Posterior vena cava (tissue), 2 donors: ENCODE measurements around the gene SYNE2. TPM values are rescaled to one million over a fixed set of nuclear protein-coding genes. Genes with fewer than 3 reads are reported as not detected.

Experiments used
- DNase-seq: peaks from one replicate; pipeline ENCODE4 v3.0.0-alpha.2; 2020; ENCODE audit warnings: low spot score
- intact Hi-C, 2 donors: fragments of 100-400 bp; cut with DNase I; formaldehyde crosslinking; loops; one replicate each; pipeline versions ENCODE4 v1.14.1 to v1.14.2; 2022 to 2023
- microRNA-seq, 2 donors: library from miRNA; unstranded; fragments of <30 nt; microRNA quantifications; one replicate each; pipeline ENCODE4 v1.2.0, GENCODE V29; 2020 to 2021; ENCODE audit warnings: borderline microRNAs expressed in 2 of 2
- total RNA-seq, 2 donors: library from RNA; stranded (reverse); fragmentation: NEBNext Ultra II Directional; extraction: Animal tissue kit (Norgen Biotek cat#: 25700); gene quantifications; one replicate each; pipeline ENCODE4 v1.2.1, GENCODE V29; 2021
- donor health status: DM: yes; HTN: yes; CAD: no.
- donor health status: DM: yes; HTN: yes; CAD: no.

Gene SYNE2
- total RNA-seq, 2 donors from 2014 or later = 63.4 to 83.9 TPM

- intact Hi-C loops = no loop called here
These were observed 394.4 kb downstream of the SYNE2 start for GRCh38 chr14:64247195-64247594.

DNA sequence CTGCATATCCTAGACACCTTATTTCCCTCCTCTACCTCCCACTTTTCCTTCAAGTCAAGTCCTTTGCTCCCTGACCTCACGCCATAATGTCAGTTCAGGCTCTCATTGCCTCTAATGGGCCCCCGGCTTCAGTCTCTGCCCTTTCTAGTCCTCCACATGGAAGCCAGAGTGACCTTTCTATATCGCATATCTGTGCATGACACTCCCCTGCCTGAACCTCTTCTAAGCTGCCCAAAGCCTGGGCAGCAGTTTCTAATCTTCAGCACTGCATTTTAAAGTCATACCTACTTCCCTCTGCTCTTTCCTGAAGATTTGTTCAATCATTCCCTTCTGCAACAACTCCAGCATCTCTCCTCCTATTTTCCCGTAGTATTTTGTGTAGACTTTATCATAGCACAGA lies 395.9 kb downstream of the SYNE2 start:
- DNase-seq = no peak
- intact Hi-C loops = no loop called here

More at GRCh38 chr14:64247195-64247594, 394.4 kb downstream of the SYNE2 start:
- DNase-seq = no peak

DNA sequence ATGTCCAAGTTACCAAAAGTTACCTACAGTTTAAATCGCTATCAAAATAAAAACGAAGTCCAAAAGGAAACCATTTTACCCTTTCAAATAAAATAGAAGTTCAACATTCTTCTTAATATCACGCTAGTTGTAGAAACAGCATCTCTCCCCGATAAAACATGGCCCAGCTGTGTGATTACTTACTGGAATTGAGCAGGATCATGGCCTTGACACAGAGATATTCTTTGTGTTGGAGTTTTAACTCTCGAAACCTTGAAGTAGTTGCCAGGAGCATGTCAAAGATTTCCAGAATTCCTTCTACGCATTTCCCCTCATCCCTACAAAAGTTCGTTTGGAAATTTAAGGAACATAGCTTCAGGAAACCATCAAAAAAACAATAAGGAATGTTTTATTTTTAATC lies 396.6 kb downstream of the SYNE2 start:
- intact Hi-C loops = no loop called here
- no peak for DNase-seq

DNA sequence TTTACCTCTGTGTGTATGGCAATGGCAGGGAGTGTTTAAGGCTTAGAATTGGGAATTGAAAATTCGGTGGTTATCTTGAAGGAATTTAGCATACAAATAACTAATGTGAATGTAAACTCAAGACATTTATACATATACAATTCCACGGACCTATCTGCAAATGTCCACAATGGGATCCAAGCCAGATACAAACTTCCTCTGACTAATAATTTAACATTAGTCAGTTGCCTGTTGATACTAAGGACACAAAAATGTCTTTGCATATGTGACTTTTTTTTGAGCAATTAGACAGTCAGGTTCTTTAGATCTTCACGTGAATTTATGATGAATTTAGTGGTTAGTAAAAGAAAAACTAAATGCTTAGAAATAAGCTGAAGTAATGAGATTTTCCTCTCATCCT lies 400.9 kb downstream of the SYNE2 start:
- intact Hi-C loops = no loop called here

GRCh38 chr14:64255756-64256155 lies 403.0 kb downstream of the SYNE2 start:
- no peak for DNase-seq
- intact Hi-C loops = no loop called here

More for the DNA sequence above, 400.9 kb downstream of the SYNE2 start:
- no peak for DNase-seq

DNA sequence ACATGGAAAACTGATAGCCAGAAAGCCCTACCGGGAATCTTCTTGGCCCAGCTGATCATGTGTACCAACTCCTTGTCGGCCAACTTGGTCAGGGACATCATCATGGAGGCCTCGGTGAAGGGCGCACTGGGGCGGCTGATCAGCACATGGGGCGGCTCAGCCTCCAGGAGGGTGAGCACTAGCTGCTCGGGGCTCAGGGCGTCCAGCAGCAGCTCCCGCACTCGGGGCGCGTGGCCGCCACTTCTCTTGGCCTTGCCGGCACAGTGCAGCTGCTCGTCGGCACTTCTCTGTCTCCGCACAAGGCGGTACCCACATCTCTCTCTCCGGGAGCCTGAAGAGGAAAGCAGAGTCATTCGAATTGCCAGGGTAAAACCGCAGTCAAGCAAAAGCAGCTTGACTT lies 407.6 kb downstream of the SYNE2 start:
- DNase-seq = no peak
- intact Hi-C loops = no loop called here

GRCh38 chr14:64265222-64265621 lies 412.4 kb downstream of the SYNE2 start:
- intact Hi-C loops = no loop called here
- no peak for DNase-seq

DNA sequence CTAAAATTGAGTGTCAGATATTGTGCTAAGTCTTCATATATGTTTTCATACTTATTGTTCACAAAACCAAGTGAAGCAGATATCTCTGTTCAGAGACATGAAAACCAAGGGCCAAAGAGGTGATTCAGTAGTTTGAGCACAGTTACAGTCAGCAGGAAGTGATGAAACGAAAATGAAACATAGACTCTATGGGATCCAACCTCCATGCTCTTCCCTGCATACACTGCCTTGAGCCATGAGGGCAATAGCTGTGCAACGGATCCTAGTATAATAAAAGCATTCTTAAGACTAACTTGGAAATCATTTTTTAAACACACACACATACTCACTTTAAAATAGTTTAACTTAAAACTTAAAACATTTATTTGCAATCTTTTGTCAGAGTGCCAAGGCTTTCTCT lies 413.4 kb downstream of the SYNE2 start:
- intact Hi-C loops = no loop called here
- no peak for DNase-seq

GRCh38 chr14:64272019-64272418 lies 419.2 kb downstream of the SYNE2 start:
- intact Hi-C loops = no loop called here
- no peak for DNase-seq

Small RNA genes within 50 kb of the gene (microRNA-seq; reads per million reads assigned to microRNA genes)
- gene MIR548H1 = 0 reads per million in 2 donors

Other genes with a start within 250 kb of the SYNE2 start
- gene WDR89, start 211.1 kb upstream of the SYNE2 start, total RNA-seq = 10 to 100 TPM in 1 of 2 donors, 1 to 10 TPM in 1; 8.7 to 10.5 TPM
- gene SGPP1, start 124.9 kb upstream of the SYNE2 start, total RNA-seq = 10 to 100 TPM; 16.4 to 17.7 TPM